ENCODE measurements around the gene TRAPPC3L.

- TF ChIP-seq CTCF (IDR thresholded peaks at IDR 0.05) (peak; percentile 83), EZH2phosphoT487 (IDR thresholded peaks at IDR 0.05) (no peak)
Observed at GRCh38 chr6:116531675-116532570, 13.6 kb downstream of the TRAPPC3L start.

Measured in neural progenitor cell (in vitro differentiated cells).